GM12878 (cell line): ENCODE results near the gene UNCX. TPM values are rescaled to one million over a fixed set of nuclear protein-coding genes. Genes with fewer than 3 reads are reported as not detected.

ENCODE experiments used
- BCL11A ChIP-seq: IDR thresholded peaks from 2 replicates; pipeline ENCODE4 v1.6.1; 2011; ENCODE audit warnings: low read depth, low read length
- CHD4 ChIP-seq: fragments of 200-600 bp; sonication (generic); IDR thresholded peaks from 2 replicates; pipeline ENCODE4 v1.6.1; 2016; ENCODE audit warnings: mild to moderate bottlenecking
- FOS ChIP-seq: IDR thresholded peaks from 3 replicates; pipeline ENCODE4 v1.6.1; 2011; ENCODE audit warnings: borderline replicate concordance; ENCODE audit not compliant: insufficient read length; ENCODE audit errors: extremely low read depth
- NFYB ChIP-seq: IDR thresholded peaks from 2 replicates; pipeline ENCODE4 v1.6.1; 2011; ENCODE audit warnings: low read depth, mild to moderate bottlenecking, low read length, improper control_type of control experiment, moderate library complexity; ENCODE audit not compliant: insufficient read depth
- ZBTB4 ChIP-seq: fragments of 450-650 bp; formaldehyde crosslinking; IDR thresholded peaks from 2 replicates; pipeline ENCODE4 v1.4.0; 2022; ENCODE audit warnings: mild to moderate bottlenecking, moderate library complexity
- ZNF24 ChIP-seq: fragments of 450-650 bp; IDR thresholded peaks from 2 replicates; pipeline ENCODE4 v1.6.1; 2017; ENCODE audit warnings: antibody characterized with exemption, mild to moderate bottlenecking
- polyA plus RNA-seq, 11 experiments: library from polyadenylated mRNA; depleted of rRNA in 4 of 11; unstranded in 6 of 11; stranded (reverse) in 5 of 11; fragments of >200 nt; fragmentation: Nextera tagmentation in 4 of 11; fragmentation: Illumina TruSeq in 1 of 11; extraction: Ambion mirVana in 4 of 11; extraction: Trizol in 1 of 11; gene quantifications; 1 replicate in 1 of 11; 2 replicates in 10 of 11; pipeline versions ENCODE4 v1.2.1 to v1.2.3, GENCODE V29; 2011 to 2016; ENCODE audit warnings: inconsistent platforms in 2 of 11, missing spikeins in 2 of 11, low read depth in 1 of 11
- total RNA-seq, 4 experiments: library from RNA; depleted of rRNA in 3 of 4; stranded (reverse); fragments of >200 nt in 3 of 4; fragmentation: Illumina TruSeq in 1 of 4; extraction: Trizol in 1 of 4; gene quantifications; 2 replicates each; pipeline versions ENCODE4 v1.2.1 to v1.2.3, GENCODE V29; 2013 to 2021
- TF ChIP-seq, protein P1 (sequence below): IDR thresholded peaks from 2 replicates; pipeline ENCODE4 v1.6.1; 2012; ENCODE audit warnings: mild to moderate bottlenecking, low read depth, low read length
- TF ChIP-seq, protein P2 (sequence below): fragments of 450-650 bp; IDR thresholded peaks from 2 replicates; pipeline ENCODE4 v1.6.1; 2017; ENCODE audit warnings: low read depth, mild to moderate bottlenecking, moderate library complexity
- TF ChIP-seq, protein P3 (sequence below): fragments of 450-650 bp; IDR thresholded peaks from 2 replicates; pipeline ENCODE4 v1.6.1; 2016; ENCODE audit warnings: mild to moderate bottlenecking
- TF ChIP-seq, protein P4 (sequence below): fragments of 450-650 bp; IDR thresholded peaks from 2 replicates; pipeline ENCODE4 v1.6.1; 2016; ENCODE audit warnings: mild to moderate bottlenecking, moderate library complexity, borderline replicate concordance
- TF ChIP-seq, protein P5 (sequence below): fragments of 450-650 bp; formaldehyde crosslinking; IDR thresholded peaks from 2 replicates; pipeline ENCODE4 v1.5.0; 2022; ENCODE audit warnings: mild to moderate bottlenecking, missing genetic modification characterization

UNCX gene
- total and polyA plus RNA-seq, 10 of the 15 experiments (the other 5 are each of a cell fraction or from before 2014, with no cell fraction given): not detected

GRCh38 chr7:1225030-1225429 is 7.6 kb upstream of the UNCX start (continued):
- TF ChIP-seq, protein P1, sequence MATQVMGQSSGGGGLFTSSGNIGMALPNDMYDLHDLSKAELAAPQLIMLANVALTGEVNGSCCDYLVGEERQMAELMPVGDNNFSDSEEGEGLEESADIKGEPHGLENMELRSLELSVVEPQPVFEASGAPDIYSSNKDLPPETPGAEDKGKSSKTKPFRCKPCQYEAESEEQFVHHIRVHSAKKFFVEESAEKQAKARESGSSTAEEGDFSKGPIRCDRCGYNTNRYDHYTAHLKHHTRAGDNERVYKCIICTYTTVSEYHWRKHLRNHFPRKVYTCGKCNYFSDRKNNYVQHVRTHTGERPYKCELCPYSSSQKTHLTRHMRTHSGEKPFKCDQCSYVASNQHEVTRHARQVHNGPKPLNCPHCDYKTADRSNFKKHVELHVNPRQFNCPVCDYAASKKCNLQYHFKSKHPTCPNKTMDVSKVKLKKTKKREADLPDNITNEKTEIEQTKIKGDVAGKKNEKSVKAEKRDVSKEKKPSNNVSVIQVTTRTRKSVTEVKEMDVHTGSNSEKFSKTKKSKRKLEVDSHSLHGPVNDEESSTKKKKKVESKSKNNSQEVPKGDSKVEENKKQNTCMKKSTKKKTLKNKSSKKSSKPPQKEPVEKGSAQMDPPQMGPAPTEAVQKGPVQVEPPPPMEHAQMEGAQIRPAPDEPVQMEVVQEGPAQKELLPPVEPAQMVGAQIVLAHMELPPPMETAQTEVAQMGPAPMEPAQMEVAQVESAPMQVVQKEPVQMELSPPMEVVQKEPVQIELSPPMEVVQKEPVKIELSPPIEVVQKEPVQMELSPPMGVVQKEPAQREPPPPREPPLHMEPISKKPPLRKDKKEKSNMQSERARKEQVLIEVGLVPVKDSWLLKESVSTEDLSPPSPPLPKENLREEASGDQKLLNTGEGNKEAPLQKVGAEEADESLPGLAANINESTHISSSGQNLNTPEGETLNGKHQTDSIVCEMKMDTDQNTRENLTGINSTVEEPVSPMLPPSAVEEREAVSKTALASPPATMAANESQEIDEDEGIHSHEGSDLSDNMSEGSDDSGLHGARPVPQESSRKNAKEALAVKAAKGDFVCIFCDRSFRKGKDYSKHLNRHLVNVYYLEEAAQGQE: no peak
- TF ChIP-seq FOS (no peak), NFYB (no peak), ZNF24 (no peak), ZBTB4 (no peak), CHD4 (no peak), BCL11A (no peak)
- TF ChIP-seq, protein P2, sequence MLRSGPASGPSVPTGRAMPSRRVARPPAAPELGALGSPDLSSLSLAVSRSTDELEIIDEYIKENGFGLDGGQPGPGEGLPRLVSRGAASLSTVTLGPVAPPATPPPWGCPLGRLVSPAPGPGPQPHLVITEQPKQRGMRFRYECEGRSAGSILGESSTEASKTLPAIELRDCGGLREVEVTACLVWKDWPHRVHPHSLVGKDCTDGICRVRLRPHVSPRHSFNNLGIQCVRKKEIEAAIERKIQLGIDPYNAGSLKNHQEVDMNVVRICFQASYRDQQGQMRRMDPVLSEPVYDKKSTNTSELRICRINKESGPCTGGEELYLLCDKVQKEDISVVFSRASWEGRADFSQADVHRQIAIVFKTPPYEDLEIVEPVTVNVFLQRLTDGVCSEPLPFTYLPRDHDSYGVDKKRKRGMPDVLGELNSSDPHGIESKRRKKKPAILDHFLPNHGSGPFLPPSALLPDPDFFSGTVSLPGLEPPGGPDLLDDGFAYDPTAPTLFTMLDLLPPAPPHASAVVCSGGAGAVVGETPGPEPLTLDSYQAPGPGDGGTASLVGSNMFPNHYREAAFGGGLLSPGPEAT: no peak
- TF ChIP-seq, protein P3, sequence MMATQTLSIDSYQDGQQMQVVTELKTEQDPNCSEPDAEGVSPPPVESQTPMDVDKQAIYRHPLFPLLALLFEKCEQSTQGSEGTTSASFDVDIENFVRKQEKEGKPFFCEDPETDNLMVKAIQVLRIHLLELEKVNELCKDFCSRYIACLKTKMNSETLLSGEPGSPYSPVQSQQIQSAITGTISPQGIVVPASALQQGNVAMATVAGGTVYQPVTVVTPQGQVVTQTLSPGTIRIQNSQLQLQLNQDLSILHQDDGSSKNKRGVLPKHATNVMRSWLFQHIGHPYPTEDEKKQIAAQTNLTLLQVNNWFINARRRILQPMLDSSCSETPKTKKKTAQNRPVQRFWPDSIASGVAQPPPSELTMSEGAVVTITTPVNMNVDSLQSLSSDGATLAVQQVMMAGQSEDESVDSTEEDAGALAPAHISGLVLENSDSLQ: no peak
- TF ChIP-seq, protein P4, sequence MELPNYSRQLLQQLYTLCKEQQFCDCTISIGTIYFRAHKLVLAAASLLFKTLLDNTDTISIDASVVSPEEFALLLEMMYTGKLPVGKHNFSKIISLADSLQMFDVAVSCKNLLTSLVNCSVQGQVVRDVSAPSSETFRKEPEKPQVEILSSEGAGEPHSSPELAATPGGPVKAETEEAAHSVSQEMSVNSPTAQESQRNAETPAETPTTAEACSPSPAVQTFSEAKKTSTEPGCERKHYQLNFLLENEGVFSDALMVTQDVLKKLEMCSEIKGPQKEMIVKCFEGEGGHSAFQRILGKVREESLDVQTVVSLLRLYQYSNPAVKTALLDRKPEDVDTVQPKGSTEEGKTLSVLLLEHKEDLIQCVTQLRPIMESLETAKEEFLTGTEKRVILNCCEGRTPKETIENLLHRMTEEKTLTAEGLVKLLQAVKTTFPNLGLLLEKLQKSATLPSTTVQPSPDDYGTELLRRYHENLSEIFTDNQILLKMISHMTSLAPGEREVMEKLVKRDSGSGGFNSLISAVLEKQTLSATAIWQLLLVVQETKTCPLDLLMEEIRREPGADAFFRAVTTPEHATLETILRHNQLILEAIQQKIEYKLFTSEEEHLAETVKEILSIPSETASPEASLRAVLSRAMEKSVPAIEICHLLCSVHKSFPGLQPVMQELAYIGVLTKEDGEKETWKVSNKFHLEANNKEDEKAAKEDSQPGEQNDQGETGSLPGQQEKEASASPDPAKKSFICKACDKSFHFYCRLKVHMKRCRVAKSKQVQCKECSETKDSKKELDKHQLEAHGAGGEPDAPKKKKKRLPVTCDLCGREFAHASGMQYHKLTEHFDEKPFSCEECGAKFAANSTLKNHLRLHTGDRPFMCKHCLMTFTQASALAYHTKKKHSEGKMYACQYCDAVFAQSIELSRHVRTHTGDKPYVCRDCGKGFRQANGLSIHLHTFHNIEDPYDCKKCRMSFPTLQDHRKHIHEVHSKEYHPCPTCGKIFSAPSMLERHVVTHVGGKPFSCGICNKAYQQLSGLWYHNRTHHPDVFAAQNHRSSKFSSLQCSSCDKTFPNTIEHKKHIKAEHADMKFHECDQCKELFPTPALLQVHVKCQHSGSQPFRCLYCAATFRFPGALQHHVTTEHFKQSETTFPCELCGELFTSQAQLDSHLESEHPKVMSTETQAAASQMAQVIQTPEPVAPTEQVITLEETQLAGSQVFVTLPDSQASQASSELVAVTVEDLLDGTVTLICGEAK: no peak
- TF ChIP-seq, protein P5, sequence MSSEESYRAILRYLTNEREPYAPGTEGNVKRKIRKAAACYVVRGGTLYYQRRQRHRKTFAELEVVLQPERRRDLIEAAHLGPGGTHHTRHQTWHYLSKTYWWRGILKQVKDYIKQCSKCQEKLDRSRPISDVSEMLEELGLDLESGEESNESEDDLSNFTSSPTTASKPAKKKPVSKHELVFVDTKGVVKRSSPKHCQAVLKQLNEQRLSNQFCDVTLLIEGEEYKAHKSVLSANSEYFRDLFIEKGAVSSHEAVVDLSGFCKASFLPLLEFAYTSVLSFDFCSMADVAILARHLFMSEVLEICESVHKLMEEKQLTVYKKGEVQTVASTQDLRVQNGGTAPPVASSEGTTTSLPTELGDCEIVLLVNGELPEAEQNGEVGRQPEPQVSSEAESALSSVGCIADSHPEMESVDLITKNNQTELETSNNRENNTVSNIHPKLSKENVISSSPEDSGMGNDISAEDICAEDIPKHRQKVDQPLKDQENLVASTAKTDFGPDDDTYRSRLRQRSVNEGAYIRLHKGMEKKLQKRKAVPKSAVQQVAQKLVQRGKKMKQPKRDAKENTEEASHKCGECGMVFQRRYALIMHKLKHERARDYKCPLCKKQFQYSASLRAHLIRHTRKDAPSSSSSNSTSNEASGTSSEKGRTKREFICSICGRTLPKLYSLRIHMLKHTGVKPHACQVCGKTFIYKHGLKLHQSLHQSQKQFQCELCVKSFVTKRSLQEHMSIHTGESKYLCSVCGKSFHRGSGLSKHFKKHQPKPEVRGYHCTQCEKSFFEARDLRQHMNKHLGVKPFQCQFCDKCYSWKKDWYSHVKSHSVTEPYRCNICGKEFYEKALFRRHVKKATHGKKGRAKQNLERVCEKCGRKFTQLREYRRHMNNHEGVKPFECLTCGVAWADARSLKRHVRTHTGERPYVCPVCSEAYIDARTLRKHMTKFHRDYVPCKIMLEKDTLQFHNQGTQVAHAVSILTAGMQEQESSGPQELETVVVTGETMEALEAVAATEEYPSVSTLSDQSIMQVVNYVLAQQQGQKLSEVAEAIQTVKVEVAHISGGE (CRISPR knock-in tag): no peak
